GM15510 (cell line): Measurements from ENCODE around the gene KLHL22.

Experiments
- POLR2A ChIP-seq: IDR thresholded peaks from 3 replicates; pipeline ENCODE4 v1.6.1; 2011; ENCODE audit warnings: borderline replicate concordance; ENCODE audit not compliant: insufficient read length; ENCODE audit errors: extremely low read depth

Gene KLHL22

DNA sequence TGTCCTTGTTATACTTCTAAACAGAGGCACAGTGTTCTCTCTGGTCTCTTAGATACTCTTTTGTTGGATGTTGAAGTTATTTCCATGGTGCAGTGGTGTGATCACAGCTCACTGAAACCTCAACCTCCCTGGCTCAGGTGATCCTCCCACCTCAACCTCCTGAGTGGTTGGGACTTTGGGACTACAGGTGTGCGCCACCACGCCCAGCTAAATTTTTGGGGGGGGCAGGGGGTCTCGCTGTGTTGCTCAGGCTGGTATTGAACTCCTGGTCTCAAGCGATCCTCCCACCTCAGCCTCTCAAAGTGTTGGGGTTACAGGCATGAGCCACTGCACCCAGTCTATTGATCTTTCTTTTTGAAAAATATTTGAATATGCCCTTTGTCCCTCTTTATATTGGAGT, 86.7 kb downstream of the KLHL22 start:
- TF ChIP-seq POLR2A, result no peak

DNA sequence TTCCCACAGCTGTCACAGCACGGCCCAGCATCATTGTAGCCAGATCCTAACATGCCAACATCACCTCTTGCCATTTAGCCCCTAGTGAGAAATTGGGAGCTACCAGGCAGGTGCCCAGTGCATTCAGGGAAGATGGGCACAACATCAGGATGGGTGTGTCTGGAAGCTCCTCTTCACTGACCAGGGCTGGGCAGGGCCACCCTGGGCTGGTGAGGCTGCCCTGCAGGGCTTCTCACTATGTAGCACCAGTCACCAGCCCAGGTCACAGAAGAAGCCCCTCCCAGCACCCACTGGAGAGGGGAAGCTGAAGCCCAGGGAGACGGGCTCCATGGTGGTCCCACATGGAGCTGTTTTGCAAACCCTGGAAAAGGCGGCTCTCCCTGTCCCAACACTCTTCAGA, 87.8 kb downstream of the KLHL22 start:
- no peak for TF ChIP-seq POLR2A

DNA sequence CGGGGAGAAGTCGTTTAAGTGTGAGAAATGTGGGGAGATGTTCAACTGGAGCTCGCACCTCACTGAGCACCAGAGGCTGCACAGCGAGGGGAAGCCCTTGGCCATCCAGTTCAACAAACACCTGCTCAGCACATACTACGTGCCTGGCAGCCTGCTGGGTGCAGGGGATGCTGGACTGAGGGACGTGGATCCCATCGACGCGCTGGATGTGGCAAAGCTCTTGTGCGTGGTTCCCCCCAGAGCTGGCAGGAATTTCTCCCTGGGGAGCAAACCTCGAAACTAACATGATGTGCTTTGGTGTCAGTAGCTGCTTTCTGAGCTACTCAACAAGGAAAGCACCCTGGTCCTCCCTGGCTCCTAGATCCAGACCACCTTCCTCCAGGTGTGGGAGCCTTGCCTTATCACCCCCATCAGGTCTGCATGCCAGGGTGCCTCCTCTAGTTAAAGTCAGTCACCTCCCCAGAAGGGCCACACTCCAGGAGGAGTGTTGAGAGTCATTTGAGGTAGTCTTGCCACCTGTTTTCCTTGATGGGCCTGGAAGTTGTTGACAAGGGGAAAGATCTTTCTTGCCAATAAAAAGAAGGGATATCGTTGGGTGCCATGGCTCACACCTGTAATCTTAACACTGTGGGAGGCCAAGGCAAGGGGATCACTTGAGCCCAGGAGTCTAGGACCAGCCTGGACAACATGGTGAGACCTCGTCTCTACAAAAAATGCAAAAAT, 88.7 kb downstream of the KLHL22 start:
- no peak for TF ChIP-seq POLR2A

GRCh38 chr22:20405931-20406685, 89.5 kb downstream of the KLHL22 start:
- no peak for TF ChIP-seq POLR2A

GRCh38 chr22:20405291-20405930, 90.2 kb downstream of the KLHL22 start:
- no peak for TF ChIP-seq POLR2A

GRCh38 chr22:20404881-20405280, 90.7 kb downstream of the KLHL22 start:
- no peak for TF ChIP-seq POLR2A

DNA sequence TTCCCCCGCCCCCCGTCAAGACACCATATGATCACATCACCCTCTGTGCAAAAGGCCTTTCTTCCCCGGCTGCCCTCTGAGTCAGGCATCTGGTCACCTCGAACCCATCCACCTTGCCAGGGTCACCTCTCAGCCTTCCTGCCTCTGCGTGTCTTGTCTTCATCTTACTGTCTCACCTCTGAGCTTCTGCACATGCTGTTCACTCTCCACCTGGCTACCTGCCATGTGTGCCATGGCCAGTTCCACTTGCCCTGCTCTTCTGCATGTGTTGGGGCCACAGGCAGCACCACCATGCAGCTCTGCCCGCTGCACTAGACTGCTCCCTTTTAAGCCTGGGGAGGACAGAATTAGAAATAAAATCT, 91.8 kb downstream of the KLHL22 start:
- no peak for TF ChIP-seq POLR2A

- no peak for TF ChIP-seq POLR2A
These were observed 92.4 kb downstream of the KLHL22 start for GRCh38 chr22:20402960-20403778.

DNA sequence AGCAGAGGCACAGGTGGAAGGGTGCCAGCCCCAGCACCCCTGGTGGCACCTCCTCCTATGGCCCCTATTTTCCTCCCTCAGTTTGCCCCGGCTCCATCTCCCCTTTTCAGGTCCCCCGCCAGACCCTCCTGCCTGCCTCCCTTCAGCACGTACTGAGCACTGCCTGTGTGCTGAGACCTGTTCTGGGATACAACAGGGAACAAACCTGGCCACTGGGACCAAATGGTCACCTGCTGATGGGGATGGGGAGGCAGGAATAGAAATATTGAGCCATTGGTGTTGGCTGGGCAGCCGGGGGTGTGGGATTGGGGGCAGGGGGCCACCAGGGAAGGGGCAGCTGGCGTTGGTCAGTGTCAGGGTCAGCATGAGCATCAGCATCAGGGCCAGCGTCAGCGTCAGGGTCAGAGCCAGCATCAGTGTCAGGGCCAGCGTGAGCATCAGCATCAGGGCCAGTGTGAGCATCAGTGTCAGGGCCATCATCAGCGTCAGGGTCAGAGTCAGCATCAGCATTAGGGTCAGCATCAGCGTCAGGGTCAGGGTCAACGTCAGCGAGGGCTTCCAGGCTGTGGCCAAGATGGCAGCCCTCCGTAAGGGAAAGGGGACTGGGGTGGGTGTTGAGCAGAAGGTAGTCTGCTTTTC, 94.1 kb downstream of the KLHL22 start:
- TF ChIP-seq POLR2A, result no peak

DNA sequence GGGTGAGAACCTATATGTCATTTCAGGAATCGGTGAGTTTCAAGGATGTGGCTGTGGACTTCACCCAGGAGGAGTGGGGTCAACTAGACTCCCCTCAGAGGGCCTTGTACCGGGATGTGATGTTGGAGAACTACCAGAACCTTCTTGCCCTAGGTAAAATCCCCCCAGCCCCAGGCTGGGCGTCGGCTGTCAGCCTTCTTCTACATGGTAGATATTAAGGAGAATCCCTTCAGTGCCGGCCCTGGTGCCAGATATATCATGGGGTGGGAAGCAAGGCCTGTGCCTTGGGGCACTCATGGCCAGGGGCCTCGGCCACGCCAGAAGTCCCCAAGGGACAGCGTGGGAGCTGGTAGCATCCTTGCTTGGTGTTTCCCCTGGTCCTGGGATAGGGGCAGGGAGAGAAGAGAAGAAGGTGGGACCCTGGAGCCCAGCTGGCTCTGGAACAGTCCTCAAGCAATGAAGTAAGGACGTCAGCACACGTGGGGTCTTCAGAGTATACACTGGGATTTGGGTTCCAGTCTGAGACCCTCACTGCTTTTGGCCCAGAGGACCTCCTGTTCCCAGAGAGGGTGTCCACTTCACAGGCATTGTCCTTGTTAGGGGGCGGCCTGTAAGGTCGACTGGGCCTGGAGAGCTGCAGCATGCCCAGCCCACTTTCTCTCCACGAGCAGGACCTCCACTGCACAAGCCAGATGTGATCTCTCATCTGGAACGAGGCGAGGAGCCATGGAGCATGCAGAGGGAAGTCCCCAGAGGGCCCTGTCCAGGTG, 94.8 kb downstream of the KLHL22 start:
- TF ChIP-seq POLR2A, result no peak

- no peak for TF ChIP-seq POLR2A
These were observed 95.6 kb downstream of the KLHL22 start for GRCh38 chr22:20399866-20400605.

GRCh38 chr22:20398420-20398819, 97.2 kb downstream of the KLHL22 start:
- TF ChIP-seq POLR2A, result no peak

DNA sequence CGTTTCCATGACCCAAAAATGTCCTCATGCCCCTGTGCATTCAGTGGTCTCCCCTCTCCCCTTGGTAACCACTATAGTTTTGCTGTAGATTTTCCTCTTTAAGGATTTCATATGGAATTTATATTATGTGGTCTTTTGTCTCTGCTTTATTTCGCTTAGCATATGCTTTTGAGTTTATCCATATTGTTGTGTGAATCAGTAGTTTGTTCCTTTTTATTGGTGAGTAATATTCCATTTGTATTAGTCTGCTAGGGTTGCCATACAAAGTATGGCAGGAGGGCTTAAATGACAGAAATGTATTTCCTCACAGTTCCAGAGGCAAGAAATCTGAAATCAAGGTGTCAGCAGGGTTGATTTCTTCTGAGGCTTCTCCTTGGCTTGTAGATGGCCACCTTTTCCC, 98.1 kb downstream of the KLHL22 start:
- TF ChIP-seq POLR2A, result no peak
